Measurements from ENCODE around the gene MLLT11.

The MLLT11 gene

DNA sequence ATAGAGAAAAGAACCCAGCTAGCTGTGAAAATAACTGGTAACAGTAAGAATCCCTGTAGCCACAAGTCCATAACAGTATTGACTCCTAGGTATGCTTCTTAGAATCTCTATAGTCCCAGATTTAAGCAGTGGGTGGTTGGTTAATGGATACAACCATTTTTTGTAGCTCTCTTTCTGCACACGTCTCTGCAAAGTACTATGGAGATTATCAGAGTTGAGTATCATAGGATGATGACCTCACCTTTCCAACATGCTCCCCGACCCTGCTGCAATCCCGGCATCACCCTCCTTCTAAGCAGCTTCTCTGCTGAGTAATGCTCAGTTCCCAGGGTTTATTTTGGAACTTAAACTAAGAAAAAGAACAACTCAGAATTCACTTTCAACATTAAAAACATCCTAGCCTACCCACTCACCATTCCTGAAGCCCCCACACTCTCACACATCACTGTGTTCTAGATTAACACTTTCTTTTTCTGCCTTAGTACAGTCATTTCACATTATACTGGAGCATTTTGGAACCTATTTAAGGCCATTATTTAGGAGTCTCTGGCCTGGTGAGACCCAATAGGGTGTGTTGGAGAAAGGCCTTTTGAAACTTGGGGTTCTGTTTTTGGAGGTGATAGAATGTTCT is 2.7 kb downstream of the MLLT11 start:
- no peak for DNase-seq (ENCODE audit: low spot score)
- in situ Hi-C loops (cut with MboI; ENCODE audit: low sequenced_read_pairs, unreplicated experiment) = no loop called here
- TF ChIP-seq, protein P1, sequence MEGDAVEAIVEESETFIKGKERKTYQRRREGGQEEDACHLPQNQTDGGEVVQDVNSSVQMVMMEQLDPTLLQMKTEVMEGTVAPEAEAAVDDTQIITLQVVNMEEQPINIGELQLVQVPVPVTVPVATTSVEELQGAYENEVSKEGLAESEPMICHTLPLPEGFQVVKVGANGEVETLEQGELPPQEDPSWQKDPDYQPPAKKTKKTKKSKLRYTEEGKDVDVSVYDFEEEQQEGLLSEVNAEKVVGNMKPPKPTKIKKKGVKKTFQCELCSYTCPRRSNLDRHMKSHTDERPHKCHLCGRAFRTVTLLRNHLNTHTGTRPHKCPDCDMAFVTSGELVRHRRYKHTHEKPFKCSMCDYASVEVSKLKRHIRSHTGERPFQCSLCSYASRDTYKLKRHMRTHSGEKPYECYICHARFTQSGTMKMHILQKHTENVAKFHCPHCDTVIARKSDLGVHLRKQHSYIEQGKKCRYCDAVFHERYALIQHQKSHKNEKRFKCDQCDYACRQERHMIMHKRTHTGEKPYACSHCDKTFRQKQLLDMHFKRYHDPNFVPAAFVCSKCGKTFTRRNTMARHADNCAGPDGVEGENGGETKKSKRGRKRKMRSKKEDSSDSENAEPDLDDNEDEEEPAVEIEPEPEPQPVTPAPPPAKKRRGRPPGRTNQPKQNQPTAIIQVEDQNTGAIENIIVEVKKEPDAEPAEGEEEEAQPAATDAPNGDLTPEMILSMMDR (IDR thresholded peaks at IDR 0.05; ENCODE audit: borderline replicate concordance, control extremely low read depth, extremely low read depth, insufficient read depth, missing control alignments) = no peak

DNA sequence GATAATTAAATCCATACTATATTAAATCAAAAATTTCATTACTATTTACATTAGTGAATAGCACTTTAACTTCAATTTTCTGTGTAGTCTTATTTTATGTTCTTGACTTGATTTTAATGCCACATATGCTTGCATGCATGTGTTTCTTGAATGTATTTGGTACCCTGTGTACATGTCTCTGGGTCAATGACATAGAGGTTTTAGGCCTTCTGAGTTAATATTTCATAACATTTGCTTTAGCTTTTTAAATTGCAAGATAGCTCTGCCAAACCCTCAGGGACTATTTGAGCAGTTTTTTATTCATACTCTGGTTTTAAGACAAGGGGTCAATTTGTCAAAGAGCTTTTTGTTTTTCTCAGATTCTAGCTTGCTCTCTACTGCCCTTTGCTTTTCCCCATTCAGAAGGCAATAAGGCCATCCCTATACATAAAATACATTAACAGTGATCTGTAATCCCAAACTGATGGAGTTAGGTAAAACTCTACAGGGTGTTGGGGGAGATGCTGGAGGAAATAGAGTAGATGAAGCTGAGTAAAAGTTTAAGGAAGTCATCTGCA is 5.0 kb downstream of the MLLT11 start:
- TF ChIP-seq, protein P1 (IDR thresholded peaks at IDR 0.05; ENCODE audit: borderline replicate concordance, control extremely low read depth, extremely low read depth, insufficient read depth, missing control alignments) = no peak
- DNase-seq (ENCODE audit: low spot score) = no peak
- in situ Hi-C loops (cut with MboI; ENCODE audit: low sequenced_read_pairs, unreplicated experiment) = no loop called here

DNA sequence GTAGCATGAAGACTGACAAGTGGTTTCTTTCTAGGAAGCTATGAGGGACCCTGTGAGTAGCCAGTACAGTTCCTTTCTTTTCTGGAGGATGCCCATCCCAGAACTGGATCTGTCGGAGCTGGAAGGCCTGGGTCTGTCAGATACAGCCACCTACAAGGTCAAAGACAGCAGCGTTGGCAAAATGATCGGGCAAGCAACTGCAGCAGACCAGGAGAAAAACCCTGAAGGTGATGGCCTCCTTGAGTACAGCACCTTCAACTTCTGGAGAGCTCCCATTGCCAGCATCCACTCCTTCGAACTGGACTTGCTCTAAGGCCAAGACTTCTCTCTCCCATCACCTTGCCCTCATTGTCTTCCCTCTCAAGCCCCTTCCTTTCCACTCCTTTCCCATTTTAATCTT is 7.0 kb downstream of the MLLT11 start:
- in situ Hi-C loops (cut with MboI; ENCODE audit: low sequenced_read_pairs, unreplicated experiment) = no loop called here

DNA sequence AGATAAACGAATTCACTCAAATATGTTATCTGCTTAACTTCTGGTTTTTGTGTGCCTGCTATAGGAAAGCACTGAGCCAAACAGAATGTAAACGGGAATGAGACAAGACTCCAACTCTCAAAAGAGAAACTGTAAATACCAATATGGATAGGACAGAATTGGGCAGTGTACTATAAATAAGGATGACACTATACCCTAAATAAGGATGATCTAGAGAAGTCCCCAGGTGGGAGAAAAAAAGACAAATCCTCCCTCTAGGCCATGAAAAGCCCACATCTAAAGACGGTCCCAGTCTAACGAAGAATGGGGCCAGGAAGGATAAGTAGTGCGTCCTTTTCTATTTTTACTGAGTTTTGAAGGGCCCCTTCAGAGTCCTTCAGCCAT is 8.9 kb downstream of the MLLT11 start:
- in situ Hi-C loops (cut with MboI; ENCODE audit: low sequenced_read_pairs, unreplicated experiment) = no loop called here
- TF ChIP-seq, protein P1 (IDR thresholded peaks at IDR 0.05; ENCODE audit: borderline replicate concordance, control extremely low read depth, extremely low read depth, insufficient read depth, missing control alignments) = no peak
- DNase-seq (ENCODE audit: low spot score) = no peak

More for the DNA sequence above, 7.0 kb downstream of the MLLT11 start:
- TF ChIP-seq, protein P1 (IDR thresholded peaks at IDR 0.05; ENCODE audit: borderline replicate concordance, control extremely low read depth, extremely low read depth, insufficient read depth, missing control alignments) = no peak
- DNase-seq (ENCODE audit: low spot score) = no peak

DNA sequence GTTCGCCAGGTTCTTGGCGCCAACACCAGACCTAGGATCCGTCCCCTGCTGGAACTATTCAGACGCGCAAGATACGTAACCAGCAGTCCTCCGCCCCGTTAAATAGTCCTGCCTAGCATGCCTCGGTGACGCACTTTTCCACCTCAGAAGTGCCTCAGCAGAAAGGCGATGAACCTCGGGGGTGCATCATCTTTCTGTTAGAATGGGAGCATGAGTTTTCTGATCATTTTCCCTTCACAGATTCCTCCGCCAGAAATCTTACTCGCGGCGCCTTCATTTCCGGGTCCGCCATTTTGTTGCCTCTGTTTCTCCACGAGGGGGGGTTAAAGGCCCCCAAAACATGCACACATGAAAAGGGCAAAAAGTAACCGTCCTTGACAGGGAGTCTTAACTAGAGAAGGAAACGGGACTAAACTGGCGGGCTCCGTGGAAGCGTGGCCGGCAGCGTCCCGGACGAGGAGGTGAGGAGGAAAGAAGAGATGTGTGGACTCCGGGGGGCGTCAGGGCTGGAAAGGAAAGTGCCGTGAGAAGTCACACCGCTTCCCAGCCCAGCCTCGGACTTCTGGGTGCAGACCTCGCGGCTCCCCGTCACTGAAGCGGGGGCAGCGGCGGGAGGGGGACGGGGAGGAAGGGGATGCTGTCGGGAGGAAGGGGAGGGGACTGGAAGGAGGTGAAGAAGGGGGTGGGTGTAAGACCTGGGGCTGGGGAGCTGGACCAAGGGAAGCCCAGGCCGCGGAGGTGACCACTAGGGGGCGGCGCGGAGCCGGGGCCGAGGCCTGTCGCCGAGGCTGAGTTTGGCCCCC is 10.5 kb downstream of the MLLT11 start, which contains the start of gene GABPB2:
Gene GABPB2, plus strand, starts transcription at position 288 of the 803 bp plus-strand sequence. CDS start 17,429 bp downstream, outside the sequence.
- TF ChIP-seq, protein P1 (IDR thresholded peaks at IDR 0.05; ENCODE audit: borderline replicate concordance, control extremely low read depth, extremely low read depth, insufficient read depth, missing control alignments) = peak; percentile 92
- peak; percentile 94 for DNase-seq (ENCODE audit: low spot score)
- in situ Hi-C loops (cut with MboI; ENCODE audit: low sequenced_read_pairs, unreplicated experiment) = no loop called here

DNA sequence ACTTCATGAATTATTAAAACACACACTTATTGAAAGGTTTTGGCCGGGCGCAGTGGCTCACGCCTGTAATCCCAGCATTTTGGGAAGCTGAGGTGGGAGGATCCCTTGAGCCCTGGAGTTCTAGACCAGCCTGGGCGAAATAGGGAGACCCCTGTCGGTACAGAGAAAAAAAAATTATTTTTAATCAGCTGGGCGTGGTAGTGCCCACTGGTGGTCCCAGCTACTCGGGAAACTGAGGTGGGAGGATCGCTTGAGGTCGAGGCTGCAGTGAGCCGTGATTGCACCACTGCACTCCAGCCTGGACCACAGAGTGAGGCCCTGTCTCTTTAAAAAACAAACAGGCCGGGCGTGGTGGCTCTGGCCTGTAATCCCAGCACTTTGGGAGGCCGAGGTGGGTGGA is 12.0 kb downstream of the MLLT11 start:
- in situ Hi-C loops (cut with MboI; ENCODE audit: low sequenced_read_pairs, unreplicated experiment) = no loop called here
- no peak for DNase-seq (ENCODE audit: low spot score)
- TF ChIP-seq, protein P1 (IDR thresholded peaks at IDR 0.05; ENCODE audit: borderline replicate concordance, control extremely low read depth, extremely low read depth, insufficient read depth, missing control alignments) = no peak

Data from GM13976 (cell line).